AG09309 (cell line): ENCODE data around the gene IQCE.

Experiments
- DNase-seq: peaks from one replicate; pipeline ENCODE4 v3.0.0-alpha.2; 2010; ENCODE audit warnings: low read depth
- H3K4me3 ChIP-seq: 2 replicates; pipeline ENCODE4 v1.5.1; 2011; ENCODE audit warnings: mild to moderate bottlenecking, low read depth, low read length, moderate library complexity; ENCODE audit not compliant: control insufficient read depth
- CTCF ChIP-seq: IDR thresholded peaks from 2 replicates; pipeline ENCODE4 v1.5.1; 2011; ENCODE audit warnings: mild to moderate bottlenecking, low read depth, low read length, inconsistent platforms; ENCODE audit not compliant: insufficient read depth, control insufficient read depth; ENCODE audit errors: missing control alignments

IQCE gene

GRCh38 chr7:2616387-2617324 lies 57.9 kb downstream of the IQCE start:
- no peak overlapping the region for H3K4me3 ChIP-seq
- TF ChIP-seq CTCF = no peak
- no peak for DNase-seq

DNA sequence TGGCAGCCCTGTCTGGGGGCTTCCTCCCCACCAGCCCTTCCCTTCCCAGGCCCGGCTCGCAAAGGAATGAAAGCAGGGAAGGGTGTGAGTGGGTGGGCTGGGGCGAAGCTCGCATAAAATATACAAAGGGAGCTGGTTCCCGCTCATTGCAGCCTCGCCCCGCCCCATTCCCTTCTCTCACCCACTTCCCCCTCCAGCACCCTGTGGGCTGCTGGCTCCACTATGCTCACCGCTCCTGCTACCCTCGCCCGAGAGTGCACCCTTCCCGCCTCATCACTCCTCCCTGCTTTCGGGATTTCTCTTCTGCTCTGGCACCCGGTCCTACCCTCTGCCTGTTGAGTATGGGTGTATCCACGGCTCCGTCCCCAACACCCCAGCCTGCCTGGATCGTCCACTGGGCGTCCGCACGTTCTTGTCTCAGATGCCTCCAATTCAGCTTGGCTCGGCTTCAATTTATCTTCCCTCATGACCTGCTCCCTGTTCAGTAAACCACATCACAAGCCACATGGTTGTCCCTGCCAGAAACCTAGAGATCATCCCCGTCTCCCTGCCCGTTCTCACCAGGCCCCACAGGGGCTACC lies 58.6 kb downstream of the IQCE start:
- no peak overlapping the region for H3K4me3 ChIP-seq
- no peak for DNase-seq
- no peak for TF ChIP-seq CTCF

DNA sequence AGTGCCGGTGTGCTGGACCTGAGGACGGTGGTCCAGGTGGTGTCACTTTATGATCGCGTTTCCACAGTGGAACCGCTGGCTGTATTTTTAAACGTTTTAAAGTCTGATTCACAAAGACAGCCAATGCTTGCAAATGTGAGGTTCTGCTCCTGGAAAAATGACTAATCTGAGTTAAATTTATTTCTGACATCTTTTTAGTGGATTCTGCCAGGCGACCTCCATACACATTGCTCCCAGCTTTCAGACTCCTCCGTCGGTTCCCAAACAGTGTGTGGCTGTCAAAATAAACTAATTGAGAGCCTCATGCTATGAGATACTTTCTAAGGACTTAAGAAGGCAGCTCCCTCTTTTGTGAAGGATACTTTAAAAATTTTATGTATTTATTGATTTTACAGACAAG lies 60.3 kb downstream of the IQCE start:
- no peak for TF ChIP-seq CTCF
- H3K4me3 ChIP-seq = peak overlapping the region; percentile 5
- peak; percentile 18 for DNase-seq

DNA sequence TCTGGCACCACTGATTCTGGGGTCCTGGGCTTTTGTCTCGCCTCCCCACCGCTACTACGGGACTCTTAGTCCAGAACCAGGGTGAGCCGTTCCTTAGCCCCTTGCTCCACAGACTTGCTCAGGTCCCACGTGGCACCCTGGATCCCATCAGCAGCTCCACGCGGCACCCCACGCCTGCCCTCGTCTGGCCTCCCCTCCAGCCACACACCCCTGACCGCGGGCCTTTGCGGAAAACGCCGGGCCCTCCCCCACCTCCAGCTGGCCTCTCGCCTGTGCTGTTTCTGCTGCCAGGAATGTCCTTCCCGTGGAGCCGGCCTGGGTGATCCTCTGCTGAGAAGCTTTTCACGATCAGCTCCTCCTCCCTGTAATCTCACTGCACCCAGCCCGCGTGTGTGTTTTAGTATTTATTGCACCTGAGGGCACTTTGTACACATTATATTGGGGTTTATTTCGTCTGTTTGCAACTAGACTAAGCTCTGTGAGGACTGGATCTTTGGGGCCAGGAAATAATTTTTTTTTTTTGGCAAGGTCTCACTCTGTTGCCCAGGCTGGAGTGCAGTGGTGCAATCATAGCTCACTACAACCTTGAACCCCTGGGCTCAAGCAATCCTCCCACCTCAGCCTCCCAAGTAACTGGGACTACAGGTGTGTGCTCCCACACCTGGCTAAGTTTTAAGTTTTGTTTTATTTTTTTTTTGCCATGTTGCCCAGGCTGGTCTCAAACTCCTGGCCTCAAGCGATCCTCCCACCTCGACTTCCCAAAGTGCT lies 62.5 kb downstream of the IQCE start:
- DNase-seq = no peak
- no peak for TF ChIP-seq CTCF
- no peak overlapping the region for H3K4me3 ChIP-seq

DNA sequence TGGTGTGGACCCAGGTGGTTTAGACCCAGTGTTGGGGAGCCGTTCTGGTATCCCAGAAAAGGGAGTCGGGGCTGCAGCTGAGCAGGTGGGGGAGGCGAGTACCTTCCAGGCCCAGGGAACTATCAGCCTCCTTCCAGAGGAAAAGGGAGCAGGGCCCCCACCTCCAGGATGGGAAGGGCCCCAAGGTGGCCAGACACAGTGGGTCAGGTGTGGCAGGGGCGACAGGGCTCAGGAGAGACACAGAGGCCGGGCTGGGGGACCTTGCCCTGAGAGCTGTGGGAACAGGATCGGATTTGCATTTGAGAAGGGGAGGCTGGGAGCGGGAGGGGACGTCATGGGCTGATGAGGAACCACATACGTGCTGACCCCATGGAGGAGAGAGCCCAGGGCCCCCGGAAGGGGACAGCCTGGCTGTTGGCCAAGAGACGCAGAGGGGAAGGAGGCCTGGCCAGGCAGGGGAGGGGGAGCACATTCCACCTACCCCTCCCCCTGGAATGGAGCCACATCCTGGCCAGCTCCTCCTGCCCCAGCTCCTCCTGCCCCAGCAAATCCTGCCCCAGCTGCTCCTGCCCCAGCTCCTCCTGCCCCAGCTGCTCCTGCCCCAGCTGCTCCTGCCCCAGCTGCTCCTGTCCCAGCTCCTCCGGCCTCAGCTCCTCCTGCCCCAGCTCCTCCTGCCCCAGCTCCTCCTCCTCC lies 63.3 kb downstream of the IQCE start:
- DNase-seq = no peak
- no peak for TF ChIP-seq CTCF
- H3K4me3 ChIP-seq = no peak overlapping the region
